Measurements from ENCODE around the gene ID3.

ID3 gene

DNA sequence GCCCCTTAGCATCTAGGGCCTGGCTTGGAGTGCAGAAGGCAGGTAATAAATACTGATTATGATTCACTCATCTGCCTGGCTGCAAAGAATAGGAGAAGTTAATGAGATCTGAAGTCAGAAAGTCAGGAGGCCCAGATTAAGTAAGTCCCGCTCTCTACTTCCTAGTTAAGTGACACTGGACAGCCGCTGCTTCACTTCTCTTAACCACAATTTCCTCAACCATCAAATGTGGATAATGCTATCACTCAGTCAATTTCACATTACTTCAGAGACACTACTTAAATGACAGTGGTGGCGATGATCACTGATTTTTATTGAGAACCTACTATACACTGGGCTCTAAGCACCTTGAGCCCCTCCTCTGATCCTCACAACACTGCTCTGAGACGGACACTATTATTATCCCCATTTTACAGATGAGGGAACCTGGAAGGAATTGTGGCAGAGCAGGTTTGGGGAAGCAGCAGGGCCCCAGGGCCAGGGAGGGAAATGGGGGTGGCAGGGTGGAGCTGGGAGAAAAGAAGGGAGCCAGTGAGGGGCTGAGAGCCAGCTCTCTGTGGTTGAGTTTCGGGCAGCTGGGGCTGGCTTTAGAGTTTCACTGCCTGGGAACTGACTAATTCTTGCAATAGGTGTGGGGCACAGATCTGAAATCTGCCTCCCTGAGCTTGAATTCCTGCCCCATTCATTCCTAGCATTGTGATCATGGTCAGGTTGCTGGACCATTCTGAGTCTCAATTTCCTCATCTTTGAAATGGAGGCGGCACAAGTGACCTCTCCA lies 25.9 kb downstream of the ID3 start:
- DNase-seq (ENCODE audit: extremely low read depth, low read depth): no peak
- TF ChIP-seq CTCF (IDR thresholded peaks at IDR 0.05; ENCODE audit: low read depth, low read length, missing control alignments): no peak
- H3K4me3 ChIP-seq (replicated peaks; ENCODE audit: low read depth, low read length): no peak overlapping the region

DNA sequence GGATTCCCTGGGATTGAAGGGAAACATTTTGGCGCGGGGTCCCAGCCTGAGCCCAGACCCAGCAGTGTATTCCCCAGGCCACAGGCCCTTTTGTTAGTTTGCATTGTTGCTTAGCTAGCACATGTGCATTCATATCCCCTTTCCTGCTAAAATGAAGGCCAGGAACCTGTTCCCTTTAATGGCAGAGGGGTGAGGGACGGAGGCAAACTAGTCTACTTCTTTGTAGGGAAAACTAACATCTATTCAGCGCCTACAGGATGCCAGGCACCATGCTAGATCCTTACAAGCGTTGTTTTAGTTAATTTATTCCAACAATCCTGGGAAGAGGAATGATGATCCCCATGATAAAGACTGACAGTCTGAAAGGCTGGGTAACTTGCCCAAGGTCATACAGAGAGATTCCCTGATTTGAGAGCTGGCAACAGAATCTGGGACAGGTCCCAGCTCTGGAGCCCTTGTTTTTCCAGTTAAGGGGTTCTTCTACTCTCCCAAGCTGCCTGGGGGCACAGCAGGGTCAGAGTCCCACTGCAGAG lies 27.7 kb downstream of the ID3 start:
- no peak for TF ChIP-seq CTCF (IDR thresholded peaks at IDR 0.05; ENCODE audit: low read depth, low read length, missing control alignments)
- no peak for DNase-seq (ENCODE audit: extremely low read depth, low read depth)
- H3K4me3 ChIP-seq (replicated peaks; ENCODE audit: low read depth, low read length): peak overlapping the region; percentile 66

DNA sequence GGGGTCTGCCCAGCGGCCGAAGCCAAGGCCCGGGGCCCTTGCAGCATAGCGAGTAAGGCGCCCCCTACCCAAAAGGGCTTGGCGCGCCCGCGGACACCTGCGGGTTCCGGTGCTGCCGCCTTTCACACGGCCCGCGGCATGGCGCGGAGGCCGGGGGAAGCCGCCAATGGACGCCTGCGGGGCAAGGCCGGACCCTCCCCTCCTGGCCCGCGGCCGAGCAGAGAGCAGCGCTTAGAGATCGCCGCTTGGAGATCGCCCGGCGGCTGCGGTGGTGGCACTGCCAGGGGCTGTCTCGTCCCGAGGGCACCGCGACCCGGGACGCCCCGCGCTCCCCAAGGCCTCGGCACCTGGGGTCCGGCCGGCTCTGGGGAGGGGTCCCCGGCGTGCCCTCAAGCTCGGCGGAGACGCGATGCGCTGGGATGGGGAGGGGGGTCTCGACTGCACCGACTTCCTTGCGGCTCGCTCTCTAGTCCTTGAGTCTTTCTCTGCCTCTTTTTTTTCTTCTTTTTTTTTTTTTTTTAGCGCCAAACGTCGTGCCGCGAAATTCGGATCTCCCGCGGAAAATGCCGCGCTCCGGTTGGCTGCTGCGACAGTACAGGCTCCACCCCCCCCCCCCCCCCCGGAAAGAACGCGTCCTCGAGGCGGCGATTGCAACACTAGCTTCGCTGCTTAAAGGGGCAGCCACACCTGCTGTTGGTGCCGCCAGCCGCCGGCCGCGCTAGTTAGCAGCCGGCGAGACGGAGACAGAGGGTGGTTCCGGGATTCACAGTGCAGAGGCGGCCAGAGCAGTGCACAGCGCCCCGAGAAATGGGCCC lies 28.3 kb downstream of the ID3 start, which contains the start of gene E2F2:
E2F2 (minus strand) TSS at position 487 of the 815 bp plus-strand sequence; CDS start at position 47, 440 bp downstream.
- DNase-seq (ENCODE audit: extremely low read depth, low read depth): no peak

GRCh38 chr1:23530087-23530746 lies 29.1 kb downstream of the ID3 start:
- TF ChIP-seq CTCF (IDR thresholded peaks at IDR 0.05; ENCODE audit: low read depth, low read length, missing control alignments): no peak
- peak overlapping the region; percentile 66 for H3K4me3 ChIP-seq (replicated peaks; ENCODE audit: low read depth, low read length)
- DNase-seq (ENCODE audit: extremely low read depth, low read depth): no peak

More for the DNA sequence above, 28.3 kb downstream of the ID3 start, which contains the start of gene E2F2:
- no peak for TF ChIP-seq CTCF (IDR thresholded peaks at IDR 0.05; ENCODE audit: low read depth, low read length, missing control alignments)
- H3K4me3 ChIP-seq (replicated peaks; ENCODE audit: low read depth, low read length): peak within 1 kb of the TSS; percentile 66

- DNase-seq (ENCODE audit: extremely low read depth, low read depth): no peak
- no peak for TF ChIP-seq CTCF (IDR thresholded peaks at IDR 0.05; ENCODE audit: low read depth, low read length, missing control alignments)
- H3K4me3 ChIP-seq (replicated peaks; ENCODE audit: low read depth, low read length): peak overlapping the region; percentile 66
Measured at GRCh38 chr1:23529146-23530086, 29.9 kb downstream of the ID3 start.

Measured in HFF-Myc (cell line).